ENCODE data around the gene CYTH4.
"Not testable (repeated sequence)": the region's sequence is repeated elsewhere in the genome, so short reads cannot be mapped to it uniquely, and the experiment has no call there.

Gene CYTH4

DNA sequence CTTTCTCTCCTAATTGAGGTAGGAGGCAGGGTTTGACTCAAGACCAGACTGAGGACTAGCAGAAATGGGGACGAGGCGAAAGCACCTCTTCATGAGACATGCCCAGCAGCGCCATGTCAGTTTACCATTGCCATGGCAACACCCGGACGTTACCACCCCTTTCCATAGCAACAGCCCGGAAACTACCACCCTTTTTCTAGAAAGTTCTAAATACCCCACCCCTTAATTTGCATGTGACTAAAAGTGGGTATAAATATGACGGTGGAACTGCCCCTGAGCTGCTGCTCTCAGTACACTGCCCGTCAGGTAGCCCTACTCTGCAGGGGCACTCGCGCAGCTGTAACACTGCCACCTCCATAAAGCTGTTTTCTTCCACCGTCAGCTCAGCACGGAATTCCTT is 32.3 kb upstream of the CYTH4 start:
- no peak for DNase-seq (ENCODE audit: low read depth)

DNA sequence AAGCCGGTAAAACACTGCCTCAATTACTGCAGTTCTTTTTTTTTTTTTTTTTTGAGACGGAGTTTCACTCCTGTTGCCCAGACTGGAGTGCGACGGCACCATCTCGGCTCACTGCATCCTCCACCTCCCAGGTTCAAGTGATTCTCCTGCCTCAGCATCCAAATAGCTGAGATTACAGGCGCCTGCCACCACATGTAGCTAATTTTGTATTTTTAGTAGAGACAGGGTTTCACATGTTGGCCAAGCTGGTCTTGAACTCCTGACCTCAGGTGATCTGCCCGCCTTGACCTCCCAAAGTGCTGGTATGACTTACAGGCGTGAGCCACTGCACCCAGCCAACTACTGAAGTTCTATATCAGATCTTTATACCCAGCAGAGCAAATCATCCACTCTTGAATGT is 30.5 kb upstream of the CYTH4 start:
- DNase-seq (ENCODE audit: low read depth) = not testable (repeated sequence)

DNA sequence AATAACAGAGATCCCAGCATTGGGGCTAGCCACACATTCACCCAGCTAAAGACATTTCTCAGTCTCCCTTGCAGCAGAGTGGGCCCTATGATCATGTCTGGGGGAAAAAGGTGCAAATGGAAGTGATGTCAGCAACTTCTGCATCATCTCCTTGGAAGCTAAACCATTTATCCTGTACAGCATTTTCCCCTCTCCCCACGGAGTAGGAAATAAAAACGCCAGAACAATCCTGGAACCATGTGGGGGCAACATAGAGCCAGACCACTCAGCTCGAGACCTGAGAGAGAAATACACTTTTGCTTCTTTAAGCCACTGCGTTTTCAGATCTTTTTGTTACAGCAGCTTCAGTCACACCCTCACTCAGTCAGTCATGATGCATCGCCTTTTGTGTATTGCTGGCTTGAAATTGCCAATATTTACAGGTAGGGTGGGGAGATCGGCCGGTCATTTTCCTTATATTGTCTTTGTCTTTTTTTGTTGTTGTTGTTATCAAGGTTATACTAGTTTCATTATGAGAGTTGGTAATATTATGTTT is 29.1 kb upstream of the CYTH4 start:
- no peak for DNase-seq (ENCODE audit: low read depth)

DNA sequence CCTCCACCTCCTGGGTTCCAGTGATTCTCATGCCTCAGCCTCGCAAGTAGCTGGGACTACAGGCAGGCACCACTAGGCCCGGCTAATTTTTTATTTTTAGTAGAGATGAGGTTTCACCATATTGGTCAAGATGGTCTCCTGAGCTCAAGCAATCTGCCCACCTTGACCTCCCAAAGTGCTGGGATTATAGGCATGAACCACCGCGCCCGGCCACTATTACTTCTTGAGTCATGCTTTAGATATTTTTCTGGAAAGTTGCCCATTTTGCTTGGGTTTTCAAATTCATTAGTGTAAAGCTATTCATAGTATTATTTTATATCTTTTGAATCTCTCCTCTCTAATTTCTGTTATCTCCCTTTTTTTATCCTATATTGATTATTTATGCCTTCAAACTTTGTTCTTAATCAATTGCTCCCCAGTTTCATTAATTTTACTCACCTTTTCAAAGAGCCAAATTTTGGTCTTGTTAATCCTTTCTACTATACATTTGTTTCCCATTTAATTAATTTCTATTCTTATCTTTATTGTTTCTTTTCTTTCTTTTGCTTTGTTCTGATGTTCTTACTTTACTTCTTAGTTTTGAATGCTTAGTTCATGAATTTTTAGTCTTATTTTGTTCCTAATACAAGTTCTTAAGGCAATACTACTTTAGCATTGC is 28.0 kb upstream of the CYTH4 start:
- no peak for DNase-seq (ENCODE audit: low read depth)

DNA sequence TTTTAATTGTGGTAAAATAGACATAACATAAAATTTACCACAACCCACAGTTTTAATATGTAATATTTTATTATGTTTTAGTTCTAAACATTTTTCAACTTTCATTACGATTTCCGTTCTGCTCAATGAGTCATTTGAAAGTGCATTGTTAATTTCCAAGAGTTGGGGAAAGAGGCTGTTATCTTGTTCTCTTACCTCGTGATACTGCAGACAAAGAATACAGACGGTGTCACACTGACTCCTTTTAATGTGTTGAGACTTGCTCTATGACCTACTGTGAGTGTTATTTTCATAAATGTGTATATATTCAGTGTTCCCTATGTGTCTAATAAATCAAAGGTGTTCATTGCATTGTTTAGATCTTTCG is 27.5 kb upstream of the CYTH4 start:
- DNase-seq (ENCODE audit: low read depth) = no peak

DNA sequence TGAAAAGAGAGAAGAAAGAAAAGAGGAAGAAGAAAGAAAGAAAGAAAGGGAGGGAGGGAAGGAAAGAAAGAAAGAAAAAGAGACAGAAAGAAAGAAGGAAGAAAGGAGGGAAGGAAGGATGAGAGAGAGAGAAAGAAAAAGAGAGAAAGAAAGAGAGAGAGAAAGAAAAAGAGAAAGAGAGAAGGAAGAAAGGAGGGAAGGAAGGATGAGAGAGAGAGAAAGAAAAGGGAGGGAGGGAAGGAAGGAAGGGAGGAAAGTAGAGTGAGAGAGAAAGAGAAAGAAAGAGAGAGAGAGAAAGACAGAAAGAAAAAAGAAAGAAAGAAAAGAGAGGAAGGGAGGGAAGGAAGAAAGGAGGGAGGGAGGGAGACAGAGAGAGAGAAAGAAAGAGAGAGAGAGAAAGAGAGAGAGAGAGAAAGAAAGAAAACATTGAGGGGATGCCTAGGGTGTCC is 26.7 kb upstream of the CYTH4 start:
- no peak for DNase-seq (ENCODE audit: low read depth)

DNA sequence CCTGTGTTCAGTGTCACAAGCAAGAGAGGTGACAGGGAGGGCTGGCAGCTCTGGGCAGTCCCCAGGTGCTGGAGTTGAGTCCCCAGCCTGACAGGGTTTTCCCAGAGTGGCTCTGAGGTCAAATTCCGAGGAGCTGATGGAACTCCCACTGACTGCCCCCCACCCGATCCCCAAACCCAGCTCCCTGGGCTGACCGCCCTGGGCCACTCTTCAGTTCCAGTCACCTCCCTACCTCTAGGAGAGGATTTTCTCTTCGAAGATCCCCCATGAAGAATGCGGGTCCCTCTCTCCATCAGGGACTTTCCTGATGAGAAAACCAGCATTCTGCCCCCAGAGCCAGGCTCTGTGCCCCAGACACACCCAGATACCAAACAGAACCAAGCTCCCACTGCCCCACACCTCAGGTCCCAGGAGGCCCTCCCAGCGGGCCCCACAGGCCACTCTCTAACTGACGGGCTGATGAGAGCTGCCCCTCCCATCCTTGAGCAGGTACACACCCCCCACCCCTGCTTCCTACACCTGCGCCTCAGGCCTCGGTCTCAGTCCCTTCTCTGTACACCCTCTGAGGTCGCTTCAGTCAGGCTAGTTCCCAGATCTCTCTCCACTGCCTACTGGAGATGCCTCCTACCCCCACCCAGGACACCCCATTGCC is 26.1 kb upstream of the CYTH4 start:
- DNase-seq (ENCODE audit: low read depth) = no peak

DNA sequence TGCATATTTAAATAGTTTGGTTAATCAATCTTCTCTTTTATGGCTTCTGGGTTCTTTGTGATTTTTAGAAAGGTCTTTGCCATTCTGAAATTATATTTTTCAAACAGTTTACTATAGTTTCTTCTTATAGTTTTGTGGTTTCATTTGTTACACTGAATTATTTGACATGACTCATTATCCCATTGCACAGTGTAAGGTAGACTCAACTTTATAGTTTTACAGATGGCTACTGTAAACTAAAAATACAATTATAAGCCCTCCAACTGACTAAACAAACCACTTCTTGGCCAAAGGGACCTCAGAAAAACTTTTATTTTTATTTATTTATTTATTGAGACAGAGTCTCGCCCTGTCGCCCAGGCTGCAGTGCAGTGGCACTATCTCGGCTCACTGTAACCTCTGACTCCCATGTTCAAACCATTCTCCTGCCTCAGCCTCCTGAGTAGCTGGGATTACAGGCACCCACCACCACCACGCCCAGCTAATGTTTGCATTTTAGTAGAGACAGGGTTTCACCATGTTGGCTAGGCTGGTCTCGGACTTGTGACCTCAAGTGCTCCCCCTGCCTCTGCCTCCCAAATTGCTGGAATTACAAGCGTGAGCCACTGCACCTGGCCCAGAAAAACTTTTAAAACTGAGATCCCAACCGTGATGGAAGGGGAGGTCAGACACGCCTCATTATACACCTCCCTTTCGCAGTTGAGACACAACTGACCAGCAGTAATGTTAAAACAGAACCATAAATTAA is 24.1 kb upstream of the CYTH4 start:
- no peak for DNase-seq (ENCODE audit: low read depth)

DNA sequence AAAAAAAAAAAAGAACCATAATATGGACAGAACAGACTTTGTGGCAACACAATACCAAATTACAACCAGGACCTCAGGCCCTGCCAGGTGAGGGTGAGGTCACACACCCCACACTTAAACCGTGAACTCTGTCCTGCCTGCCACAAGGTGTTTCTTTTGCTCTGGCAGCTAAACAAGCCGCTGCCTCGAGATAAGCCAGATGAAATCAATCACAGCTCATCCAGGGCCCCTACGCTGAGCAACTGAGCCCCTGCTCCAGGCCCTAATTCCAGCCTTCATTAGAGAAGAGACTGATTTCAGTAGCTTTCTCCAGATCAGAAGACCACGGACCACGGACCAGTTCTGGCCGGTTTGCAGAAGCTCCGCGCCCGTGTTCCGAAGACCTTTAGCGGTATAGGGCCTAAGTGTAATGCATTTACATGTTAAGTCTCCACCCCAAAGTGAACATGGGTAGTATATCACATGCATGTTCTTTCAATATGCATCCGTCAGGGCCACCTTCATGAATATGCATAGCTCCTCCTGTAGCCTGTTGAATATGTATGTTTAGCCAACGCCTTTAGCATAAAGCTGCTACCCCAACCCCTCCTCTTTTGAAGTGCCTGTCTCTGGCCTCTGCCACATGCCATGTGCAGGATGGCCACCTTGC is 23.4 kb upstream of the CYTH4 start:
- no peak for DNase-seq (ENCODE audit: low read depth)

DNA sequence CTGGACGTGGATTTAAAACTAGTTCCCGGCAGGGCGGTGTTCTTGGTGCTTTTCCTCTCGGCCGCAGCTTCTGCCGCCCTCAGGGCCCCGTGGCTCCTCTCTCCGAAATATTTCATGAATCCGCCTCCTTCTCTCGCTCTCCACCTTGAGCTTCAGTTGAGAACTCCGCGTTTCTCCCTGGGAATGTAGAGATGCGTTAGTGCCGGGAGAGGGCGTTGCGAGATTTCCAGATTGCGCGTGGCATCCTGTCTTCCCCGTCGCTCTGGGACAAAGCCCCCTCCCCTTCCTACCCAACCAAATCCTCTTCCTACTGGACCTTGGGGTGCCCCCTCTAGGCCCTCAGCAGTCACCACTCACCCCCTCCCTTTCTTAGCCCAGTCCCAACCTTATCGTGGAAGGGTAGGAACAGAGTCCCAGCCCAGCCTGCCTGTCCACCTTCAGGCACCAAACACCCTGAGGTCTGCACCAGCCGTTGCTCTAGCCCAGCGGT is 22.7 kb upstream of the CYTH4 start:
- no peak for DNase-seq (ENCODE audit: low read depth)

DNA sequence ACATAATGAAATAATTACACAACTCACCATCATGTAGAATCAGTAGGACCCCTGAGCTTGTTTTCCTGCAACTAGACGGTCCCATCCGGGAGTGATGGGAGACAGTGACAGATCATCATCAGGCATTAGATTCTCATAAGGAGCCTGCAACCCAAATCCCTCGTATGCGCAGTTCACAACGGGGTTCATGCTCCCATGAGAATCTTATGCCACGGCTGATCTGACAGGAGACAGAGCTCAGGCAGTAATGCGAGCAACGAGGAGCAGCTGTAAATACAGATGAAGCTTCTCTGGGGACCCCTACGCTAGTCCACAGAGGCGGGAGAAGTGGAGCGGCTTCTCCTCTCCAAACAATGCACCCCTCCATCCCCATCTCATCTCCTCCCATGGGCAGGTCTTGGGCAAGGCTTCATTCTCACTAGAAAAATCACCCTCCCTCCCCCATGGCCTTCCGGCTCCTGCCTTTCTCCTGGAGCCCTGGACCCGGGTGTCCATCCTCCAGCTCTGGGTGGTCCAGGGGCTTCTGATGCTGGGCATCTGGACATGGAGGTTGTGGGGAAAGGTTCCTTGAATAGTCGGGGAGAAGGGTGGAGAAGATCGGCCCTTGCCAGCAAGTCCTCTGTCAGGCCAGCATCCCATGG is 22.0 kb upstream of the CYTH4 start:
- DNase-seq (ENCODE audit: low read depth) = no peak

DNA sequence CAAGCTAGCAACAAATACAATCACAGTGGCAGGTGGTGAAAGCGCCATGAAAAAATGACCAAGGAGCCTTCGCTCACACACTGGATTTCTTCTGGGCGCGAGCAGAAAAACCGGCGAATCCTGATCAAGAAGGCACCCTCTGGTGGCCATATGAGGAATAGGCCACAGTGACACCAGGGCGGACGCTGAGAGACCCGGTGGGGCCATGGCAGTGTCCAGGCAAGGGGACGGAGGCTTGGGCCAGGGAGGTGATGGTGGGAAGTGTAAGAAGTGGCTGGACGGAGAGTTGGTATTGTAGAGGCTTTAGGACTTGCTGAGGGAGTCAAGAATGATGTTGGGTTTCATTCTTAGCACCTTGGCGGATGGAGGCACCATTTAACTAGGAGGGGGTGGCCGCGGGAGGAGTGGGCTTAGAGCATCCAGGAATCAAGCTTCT is 21.4 kb upstream of the CYTH4 start:
- no peak for DNase-seq (ENCODE audit: low read depth)

DNA sequence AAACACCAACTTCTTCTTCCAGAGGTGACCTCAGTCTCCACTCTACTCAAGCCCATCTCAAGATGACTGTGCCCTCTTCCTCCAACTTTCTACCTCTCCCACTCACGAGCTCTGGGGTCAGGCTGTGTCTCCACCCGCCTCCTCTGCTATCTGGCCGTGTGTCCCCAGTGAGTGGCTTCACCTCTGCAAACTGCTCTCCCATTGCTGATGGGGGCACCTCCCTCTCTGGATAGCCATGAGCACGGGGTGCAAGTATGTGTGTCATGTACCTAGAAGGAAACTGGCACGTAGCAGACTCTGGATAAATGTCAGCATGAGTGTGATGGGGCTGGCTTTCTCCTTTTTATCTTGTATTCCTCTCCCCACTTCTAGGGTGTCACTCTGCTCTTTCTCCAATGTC is 20.0 kb upstream of the CYTH4 start:
- no peak for DNase-seq (ENCODE audit: low read depth)

DNA sequence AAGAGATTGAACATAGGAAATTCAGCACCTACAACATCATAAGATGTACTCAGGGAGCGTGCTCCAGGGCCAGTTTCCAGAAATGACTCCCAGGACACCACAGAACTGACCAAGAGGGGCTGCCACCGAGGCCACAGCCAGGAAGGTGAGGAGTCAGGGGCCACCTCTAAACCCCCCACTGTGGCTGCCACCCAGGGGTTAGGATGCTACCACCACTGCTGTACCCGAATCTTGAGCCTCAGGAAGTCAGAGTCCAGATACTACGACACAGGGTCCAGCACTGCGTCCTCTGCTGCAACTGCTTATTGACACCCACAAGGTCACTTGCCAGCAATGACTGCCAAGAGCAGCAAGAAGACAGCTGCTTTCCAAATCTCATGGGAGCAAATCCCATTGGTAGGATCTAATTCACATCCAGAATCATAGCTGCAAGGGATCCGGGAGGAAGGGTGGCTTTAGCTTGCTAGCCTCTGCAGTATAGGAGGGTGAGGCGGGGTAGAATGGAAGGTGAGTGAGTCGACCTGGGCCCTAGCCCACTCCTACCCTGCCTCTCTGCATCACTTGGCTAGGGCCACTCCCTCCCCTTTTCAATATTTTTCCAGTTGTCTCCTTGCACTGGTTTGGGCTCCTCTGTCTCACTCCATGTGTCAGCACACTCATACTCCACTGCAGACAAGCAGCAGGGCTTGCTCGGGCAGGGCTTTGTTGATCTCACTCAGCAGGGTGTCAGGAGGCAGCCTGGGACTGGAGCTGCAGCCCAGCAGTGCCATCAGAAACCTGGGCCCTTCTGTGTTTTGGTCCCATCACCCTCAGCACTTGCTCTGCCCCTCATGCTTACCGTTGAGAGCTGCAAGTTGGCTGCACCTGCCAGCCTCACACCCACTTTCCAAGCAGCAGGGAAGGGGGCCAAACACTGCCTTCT is 18.1 kb upstream of the CYTH4 start:
- no peak for DNase-seq (ENCODE audit: low read depth)

DNA sequence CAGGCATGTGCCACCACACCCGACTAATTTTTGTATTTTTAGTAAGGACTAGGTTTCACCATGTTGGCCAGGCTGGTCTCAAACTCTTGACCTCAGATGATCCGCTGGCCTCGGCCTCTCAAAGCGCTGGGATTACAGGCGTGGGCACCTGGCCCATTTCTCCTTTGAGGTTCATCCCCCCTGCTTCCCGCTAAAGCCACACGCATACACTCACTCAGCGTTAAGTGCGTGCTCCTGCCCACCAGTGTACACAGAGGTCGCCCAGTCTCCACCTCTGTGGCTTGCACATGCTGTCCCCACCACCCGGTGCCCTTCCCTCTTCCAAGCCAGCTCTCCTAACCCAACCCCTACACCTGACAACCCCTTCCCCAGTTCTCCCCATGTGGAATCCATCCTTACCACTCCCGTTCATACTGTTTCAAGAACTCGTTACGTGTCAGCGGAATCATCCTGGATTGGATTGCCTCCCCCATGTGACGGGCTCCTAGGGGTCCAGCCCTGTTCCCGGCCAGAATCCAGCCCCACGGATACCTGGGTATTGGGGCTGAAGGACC is 15.7 kb upstream of the CYTH4 start:
- no peak for DNase-seq (ENCODE audit: low read depth)

DNA sequence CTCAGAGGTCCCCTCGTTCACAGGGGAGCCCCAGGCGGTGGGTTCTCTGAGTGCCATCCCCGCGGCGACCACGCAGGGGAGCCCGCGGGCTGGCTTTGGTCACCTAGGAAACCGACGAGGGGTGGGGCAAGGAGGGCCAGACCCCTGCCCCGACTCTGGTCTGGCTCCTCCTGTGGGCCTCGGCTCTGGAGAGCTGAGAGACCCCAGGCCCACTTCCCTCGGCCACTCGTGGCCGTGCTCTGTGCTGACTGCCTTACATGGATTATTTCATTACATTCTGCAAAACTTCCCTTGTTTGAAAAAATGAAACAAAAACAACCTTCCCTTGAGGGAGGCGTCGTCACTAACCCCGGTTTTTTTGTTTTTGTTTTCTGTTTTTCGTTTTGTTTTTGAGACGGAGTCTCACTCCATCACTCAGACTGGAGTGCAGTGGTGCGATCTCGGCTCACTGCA is 15.1 kb upstream of the CYTH4 start:
- peak; percentile 68 for DNase-seq (ENCODE audit: low read depth)

DNA sequence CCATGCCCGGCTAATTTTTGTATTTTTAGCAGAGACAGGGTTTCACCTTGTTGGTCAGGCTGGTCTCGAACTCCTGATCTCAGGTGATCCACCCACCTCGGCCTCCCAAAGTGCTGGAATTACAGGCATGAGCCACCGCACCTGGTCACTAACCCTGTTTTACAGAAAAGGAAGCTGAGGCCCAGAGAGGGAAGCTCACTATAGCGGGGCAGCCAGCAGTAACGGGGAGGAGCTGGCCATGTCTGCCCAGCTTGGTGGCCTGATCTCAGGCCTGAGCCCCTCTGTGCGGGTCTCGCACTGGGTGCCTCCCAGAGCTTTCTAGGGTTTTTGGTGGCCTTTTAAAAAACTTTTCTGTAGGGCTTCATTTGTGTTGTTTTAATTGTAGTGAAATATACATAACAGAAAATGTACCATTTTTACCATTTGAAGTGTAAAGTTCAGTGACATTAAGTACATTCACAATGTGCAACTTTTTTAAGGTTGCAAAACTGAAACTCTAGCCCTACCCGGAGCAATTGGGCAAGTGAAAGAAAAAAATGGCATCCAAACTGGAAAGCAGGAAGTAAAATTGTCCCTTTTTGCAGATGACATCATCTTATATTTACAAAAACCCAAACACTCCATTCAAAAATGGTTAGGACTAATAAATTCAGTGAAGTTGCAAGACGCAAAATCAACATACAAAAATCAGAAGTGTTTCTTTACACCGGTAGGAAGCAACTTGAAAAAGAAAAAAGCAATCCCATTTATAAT is 14.5 kb upstream of the CYTH4 start:
- no peak for DNase-seq (ENCODE audit: low read depth)

DNA sequence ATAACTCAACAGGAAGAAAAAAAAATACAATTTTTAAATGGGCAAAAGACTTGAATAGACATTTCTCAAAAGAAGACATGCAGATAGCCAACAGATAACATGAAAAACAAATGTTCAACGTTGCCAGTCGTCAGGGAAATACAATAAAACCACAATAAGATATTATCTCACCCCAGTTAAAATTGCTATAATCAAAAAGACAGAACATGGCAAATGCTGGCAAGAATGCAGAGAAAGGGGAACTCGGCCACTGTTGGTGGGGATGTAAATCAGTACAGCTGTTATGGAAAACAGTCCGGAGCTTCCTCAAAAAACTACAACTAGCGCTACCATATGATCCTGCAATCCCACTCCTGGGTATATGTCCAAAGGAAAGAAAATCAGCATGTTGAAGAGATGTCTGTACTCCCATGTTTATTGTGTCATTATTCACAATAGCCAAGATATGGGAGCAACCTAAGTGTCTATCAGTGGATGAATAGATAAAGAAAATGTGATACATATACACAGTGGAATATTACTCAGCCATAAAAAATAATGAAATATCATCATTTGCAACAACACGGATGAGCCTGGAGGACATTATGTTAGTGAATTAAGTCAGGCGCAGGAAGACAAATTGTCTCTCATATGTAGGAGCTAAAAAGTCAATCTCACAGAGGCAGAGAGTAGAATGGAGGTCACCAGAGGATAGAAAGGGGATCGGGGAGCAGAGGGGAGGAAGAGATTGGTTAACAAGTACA is 12.2 kb upstream of the CYTH4 start:
- DNase-seq (ENCODE audit: low read depth) = no peak
